Measurements from ENCODE around the gene ATCAY.

ATCAY gene, protein sequence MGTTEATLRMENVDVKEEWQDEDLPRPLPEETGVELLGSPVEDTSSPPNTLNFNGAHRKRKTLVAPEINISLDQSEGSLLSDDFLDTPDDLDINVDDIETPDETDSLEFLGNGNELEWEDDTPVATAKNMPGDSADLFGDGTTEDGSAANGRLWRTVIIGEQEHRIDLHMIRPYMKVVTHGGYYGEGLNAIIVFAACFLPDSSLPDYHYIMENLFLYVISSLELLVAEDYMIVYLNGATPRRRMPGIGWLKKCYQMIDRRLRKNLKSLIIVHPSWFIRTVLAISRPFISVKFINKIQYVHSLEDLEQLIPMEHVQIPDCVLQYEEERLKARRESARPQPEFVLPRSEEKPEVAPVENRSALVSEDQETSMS

DNA sequence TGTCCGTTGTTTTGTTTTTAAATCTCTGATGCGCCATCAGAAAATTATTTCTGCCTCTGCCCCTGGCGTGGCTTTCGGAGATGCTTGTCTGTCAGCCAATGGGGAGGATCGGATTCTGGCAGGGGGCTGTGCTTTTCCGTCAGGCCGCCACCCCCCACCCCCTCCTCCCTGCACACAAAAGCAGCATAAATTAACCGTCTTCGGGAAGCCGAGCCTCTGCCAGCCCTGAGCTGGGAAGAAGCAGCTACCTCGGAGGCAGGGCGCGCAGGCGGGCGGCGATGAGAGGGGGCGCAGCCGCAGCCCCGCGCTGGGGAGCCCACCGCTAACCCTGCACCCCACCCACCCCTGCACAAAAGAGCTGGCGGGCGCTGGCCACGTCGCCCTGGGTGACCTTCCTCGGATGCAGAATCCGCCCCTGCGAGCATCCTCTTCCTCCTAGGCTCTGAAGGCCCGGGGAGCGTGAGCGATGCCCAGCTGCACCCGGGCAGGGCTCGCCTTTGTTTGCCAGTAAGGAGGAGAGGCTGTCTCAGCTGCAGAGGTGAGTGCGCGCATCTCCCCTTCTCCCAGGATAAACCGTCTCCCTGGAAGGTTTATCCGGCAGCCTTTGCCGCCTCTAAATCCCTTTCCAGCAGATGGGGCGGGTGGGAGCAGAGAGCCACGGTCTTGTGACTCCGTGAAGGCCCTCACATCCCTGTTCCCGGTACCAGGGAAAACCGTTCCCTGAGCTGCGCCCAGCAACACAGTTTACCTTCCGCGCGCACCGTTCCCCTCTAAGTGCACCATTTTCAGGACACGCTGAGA lies at the start of gene ATCAY:
TSS of gene ATCAY (plus strand) at position 215 of the 801 bp plus-strand sequence. CDS start 5,083 bp downstream, outside the sequence.
- no peak for DNase-seq (ENCODE audit: low read depth)

DNA sequence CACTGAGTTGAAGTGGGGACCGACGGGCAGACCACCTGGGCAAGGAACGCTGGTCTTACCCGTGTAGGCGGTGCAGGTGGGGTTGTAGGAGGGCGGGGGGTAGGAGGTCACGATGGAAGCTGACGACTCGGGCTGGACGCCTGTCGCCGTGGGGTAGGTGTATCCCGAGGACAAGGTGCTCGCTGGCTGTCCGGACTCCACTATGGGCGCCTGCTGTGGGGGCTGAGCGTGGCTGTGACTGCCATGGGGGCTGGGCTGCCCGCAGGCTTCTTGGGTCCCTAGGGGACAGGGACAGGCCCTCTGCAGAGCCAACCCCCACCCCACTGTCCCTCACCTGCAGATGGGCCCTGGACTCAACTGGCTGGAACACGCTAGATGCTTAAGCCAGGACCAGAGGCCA lies 48.9 kb upstream of the ATCAY start:
- no peak for DNase-seq (ENCODE audit: low read depth)

DNA sequence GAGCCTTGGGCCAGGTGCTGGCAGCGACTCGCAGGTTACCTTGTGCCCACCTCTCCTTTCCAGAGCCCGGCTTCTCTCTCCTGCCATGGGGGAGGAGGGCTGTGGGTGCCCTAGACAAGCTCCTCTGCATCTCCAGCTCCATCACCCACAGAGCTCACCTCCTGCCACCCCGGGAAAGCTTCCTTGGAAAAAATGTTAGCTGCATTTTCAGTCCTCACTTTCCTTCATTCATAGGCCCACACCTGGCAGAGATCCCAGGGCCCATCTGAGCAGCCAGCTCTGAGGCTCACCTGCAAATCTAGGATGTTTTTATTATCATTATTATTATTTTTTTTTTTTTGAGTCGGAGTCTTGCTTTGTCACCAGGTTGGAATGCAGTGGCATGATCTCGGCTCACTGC lies 48.5 kb upstream of the ATCAY start:
- no peak for DNase-seq (ENCODE audit: low read depth)

DNA sequence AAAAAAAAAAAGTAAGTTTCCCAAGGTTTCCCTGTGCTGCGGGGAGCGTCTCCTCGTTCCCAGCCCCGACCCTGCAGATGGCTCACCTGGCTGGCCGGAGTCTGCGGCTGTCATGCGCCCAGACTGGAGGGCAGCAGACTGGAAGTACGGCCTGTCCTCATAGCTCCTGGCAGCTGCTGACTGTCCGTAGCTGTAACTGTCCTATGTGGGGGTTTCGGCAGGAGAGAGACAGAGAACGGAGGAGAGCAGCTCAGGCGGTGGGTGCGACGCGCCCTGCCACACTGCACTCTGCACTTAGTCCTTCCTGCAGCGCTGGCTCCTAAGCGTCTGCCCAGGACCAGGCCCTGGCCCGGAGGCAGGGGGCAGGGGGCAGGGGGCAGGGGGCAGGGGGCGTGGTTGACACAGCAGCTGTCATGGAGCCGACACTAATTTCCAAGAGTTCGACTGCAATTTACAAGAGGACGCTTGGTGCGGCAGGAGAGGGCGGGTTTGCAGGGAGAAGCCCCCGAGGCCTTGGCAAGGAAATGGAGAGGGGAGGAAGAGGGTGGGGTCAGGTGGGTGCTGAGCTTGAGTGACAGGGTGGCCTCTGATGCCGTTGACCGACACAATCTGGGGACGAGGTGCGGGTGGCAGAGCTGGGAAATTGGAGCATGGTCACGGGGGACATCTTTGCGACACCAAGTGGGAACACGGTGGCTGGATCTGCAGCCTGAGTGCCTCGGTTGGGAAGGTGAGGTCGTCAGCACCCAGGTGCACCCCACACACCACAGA lies 46.7 kb upstream of the ATCAY start:
- no peak for DNase-seq (ENCODE audit: low read depth)

DNA sequence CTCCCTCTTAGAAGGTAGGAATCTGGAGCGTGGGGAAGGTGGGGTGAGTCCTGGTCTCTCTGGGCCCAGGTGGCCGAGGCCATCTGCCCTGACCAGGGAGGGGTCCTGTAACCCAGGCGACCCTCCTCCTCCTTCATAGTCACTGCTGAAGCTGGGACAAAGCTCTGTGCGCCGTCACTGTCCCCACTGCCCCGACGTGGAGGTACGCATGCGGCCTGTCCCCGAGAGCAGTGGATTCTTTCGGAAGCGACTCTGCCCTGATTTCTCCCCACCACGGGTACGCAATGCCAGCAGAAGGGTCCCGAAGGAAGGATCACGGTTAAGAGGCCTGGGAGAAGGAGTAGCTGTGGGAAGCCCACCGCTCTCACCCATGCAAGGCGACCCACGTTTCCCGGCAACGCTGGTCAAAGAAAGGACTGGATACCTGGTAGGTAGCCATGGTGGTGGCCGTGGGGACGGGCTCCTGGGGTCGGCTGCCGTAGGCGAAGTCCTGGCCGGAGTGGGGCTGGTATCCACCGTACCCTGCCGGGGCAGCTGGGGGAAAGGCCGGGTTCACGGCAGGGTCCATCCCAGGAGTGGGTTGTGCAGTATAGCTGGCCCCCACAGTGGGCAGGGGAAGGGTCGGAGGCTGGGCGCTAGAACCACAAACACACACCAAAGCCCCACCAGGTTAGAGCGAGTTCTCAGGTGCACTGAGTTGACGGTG lies 46.0 kb upstream of the ATCAY start:
- no peak for DNase-seq (ENCODE audit: low read depth)

DNA sequence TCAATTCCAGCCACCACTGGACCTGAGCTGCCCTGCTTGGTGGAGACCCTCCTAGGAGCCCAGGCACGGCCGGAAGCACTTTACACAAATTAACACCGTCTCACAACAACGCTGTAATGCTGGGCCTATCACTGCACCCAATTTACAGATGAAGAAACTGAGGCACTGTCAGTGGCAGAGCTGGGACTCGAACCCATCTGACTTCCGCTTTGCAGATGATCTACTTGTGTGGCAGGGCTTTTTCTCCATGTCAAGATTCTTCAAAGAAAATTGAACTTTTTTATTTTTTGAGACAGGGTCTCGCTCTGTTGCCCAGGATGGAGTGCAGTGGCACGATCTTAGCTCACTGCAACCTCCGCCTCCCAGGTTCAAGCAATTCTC lies 45.4 kb upstream of the ATCAY start:
- DNase-seq (ENCODE audit: low read depth), result no peak

DNA sequence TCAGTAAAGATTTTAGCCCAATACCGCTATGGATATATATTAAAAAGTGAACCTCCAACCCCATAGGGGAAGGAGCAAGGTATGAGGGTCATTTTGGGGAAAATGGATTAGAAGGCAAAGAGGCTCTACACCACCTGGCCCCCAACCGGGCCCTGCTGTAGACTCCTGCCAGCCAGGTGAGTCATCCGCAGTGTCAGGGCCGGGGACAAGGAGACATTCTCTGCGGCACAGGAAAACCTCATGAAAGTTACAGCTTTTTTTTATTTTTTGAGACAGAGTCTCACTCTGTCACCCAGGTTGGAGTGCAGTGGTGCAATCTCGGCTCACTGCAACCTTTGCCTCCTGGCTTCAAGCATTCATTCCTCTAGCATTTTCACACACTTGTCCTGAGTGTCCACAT lies 43.6 kb upstream of the ATCAY start:
- no peak for DNase-seq (ENCODE audit: low read depth)

DNA sequence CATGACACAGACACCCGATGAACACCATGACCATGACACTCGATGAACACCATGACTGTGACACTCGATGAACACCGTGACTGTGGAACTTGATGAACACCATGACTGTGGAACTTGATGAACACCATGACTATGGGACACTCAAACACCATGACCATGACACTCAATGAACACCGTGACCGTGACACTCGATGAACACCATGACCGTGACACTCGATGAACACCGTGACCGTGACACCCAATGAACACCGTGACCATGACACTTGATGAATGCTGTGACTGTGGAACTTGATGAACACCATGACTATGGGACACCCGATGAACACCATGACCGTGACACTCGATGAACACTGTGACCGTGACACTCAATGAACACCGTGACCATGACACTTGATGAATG lies 43.2 kb upstream of the ATCAY start:
- DNase-seq (ENCODE audit: low read depth), result no peak

DNA sequence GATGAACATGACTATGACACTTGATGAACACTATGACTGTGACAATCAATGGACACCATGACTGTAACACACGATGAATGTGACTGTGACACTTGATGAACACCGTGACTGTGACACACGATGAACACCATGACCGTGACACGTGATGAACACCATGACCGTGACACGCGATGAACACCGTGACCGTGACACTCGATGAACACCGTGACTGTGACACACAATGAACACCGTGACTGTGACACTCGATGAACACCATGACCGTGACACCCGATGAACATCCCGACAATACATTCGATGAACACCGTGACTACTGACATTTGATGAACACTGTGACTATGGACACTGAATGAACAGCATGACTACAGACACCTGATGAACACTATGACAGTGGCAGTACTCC lies 42.6 kb upstream of the ATCAY start:
- no peak for DNase-seq (ENCODE audit: low read depth)

DNA sequence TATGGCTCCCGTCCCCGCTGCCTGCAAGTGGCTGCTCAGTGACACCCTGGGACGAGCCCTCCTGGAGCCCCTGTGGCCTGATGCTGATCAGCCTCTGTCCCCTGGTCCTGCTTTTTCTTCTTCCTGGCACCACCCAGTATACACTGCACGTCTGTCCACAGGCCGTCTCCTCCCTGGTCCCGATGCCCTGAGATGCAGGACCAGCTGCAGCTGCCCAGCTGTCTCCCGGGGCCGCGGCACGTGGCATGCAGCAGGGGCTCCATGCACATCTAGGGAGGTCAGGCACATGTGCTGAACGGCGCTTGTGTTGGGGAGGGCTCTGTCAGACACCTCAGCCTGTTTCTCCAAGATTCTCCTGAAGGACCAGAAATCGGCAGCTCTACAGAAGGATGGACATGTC lies 41.8 kb upstream of the ATCAY start:
- DNase-seq (ENCODE audit: low read depth), result no peak

DNA sequence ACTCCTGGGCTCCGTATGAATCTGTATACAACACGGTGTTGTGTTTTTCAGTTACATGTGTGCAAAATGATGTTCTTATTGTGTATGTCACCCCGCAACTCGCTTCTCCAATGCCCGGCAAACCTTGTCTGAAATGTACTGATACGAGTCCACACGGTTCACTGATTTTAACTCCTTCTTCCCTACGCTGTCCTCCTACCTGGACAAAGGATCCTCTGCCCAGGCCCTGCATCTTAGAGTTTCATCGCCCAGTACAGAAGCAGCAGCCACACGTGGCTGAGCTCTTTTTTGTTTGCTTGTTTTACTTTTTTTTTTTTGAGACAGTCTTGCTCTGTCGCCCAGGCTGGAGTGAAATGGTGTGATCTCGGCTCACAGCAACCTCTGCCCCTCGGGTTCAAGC lies 40.5 kb upstream of the ATCAY start:
- DNase-seq (ENCODE audit: low read depth), result no peak

DNA sequence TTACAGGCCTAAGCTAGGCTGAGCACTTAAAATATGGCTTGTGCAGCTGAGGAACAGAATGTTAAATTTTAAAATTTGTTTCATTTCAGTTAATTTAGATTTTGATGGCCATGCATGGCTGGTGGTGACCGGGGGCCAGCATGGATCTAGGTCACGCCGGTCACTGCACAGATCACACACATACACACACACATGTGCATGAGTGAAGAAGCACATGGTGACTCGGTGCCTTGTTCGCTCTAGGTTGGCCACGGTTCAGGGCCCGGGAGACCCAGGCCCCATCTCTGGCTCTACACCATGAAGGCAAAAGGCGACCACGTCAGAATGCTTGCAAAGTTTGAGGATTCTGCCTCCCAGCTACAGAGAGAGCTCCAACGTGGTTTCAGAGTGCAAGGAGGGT lies 39.7 kb upstream of the ATCAY start:
- no peak for DNase-seq (ENCODE audit: low read depth)

DNA sequence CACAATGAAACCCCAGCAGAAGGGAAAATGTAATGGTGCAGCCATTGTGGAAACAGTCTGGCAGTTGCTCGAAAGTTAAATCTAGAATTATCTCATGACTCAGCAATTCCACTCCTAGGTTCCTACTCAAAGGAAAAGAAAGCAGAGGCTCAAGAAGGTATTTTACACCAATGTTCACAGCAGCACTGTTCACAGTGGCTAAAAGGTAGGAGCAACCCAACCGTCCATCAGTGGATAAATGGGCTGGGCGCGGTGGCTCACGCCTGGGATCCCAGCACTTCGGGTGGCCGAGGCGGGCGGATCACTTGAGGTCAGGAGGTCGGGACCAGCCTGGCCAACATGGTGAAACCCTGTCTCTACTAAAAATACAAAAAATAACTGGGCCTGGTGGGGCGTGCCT lies 37.5 kb upstream of the ATCAY start:
- DNase-seq (ENCODE audit: low read depth), result peak; percentile 14

DNA sequence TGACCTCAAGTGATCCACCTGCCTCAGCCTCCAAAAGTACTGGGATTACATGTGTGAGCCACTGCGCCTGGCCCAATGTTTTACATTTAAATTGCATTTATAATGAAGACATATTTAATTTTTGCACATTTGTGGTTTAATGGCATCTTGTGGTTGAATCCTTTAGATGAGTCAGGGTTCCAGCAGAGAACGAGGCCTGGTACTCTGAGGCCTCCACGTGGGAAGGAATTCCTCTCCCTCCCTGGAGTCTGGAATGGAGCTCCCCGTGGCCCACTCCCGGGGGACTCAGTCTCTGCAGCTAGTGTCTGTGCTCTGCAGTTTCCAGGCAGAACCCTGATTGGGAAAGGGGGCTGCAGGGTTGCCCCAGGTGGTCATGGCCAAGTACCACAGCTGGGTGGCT lies 35.9 kb upstream of the ATCAY start:
- peak; percentile 71 for DNase-seq (ENCODE audit: low read depth)

DNA sequence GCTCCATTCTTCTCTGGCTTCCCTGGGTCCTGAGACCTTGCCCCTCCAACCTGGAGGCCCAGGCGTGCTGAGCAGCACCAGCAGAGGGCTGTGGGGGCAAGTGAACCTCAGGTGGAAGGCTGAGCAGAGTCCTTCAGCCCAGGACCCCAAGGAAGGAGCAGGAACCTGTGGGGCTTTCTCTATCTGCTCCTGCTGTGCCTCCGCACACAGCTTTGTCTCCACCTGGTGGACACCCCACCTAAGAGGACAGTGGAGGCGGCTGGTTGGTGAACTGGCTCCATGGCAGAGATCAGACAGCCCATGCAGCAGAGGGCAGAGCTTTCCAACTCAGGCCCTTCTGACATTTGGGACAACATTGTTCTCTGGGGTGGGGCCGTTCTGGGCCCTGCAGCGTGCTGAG lies 31.4 kb upstream of the ATCAY start:
- DNase-seq (ENCODE audit: low read depth), result peak; percentile 28

DNA sequence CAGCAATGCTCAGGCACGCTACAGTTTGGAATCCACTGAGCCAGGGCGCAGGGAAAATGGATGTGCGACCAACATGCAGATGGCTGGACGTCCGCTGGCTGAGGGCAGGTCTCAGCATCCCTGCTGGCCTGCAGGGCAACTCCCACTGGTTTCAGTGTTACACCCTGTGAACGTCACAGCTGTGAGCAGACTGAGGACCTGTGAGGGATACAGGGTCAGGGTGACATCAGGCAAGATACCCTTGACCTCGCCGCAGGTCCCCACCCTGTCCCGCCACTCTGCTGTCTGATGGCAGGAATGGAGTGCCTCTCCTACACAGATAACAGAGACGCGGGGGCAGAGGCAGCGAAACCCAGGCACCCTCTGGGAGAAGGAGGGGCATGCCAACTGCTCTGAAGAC lies 30.7 kb upstream of the ATCAY start:
- no peak for DNase-seq (ENCODE audit: low read depth)

DNA sequence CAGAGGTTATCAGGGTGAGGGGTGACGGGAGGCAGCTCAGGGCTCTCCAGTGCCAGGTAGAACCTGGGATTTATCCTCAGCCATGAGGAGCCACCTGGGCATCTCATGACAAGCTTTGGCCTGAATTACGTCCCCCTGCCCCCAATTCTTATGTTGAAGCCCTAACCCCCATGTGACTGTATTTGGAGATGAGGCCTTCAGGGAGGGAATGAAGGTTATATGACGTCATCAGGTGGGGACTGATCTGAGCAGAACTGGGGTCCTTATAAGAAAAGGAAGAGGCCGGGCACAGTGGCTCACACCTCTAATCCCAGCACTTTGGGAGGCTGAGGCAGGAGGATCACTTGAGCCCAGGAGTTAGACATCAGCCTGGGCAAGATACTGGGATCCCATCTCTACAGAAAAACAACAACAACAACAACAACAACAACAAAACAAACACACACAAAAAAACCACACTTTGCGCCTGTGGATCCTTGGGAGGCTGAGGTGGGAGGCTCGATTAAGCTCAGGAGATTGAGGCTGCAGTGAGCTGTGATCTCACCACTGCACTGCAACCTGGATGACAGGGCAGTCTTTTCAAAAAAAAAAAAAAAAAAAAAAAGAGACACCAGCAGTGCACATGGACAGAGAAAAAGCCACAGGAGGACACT lies 30.0 kb upstream of the ATCAY start:
- no peak for DNase-seq (ENCODE audit: low read depth)

DNA sequence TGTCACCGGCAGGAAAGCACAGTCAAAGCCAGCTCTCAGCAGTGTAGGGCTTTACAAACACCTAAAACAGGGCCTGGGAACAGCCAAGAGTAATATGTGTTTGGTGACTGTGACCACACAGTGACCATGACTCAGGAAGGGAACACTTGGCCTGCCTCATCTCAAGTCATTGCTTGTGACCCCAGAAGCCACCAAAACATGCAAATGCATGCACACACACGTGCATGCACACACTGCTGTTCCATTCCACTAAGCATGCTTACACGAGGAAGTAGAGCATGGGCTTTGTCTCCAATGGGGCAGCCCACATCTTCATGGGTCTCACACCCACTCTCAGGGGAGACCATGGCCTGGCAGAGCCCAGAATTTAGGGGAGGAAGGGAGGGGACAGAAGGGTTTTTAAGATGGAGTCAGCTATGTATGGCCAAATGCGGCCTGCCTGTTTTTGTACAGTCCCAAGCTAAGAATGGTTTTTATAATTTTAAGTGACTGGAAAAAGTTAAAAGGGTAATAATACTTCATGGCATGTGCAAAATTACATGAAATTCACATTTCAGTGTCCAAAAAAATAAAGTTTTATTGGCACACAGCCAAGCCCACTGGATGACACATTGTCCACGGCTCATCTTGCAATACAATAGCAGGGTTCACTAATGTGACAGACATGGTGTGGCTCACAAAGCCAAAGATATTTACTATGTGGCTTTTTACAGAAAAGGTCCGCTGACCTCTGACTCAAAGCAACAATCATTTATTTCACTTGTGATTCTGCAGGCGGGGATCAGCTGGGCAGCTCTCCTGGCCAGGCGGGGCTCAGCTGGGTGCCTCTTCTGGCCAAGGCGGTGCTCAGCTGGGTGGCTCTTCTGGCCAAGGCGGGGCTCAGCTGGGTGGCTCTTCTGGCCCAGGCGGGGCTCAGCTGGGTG lies 29.0 kb upstream of the ATCAY start:
- DNase-seq (ENCODE audit: low read depth), result peak; percentile 21

DNA sequence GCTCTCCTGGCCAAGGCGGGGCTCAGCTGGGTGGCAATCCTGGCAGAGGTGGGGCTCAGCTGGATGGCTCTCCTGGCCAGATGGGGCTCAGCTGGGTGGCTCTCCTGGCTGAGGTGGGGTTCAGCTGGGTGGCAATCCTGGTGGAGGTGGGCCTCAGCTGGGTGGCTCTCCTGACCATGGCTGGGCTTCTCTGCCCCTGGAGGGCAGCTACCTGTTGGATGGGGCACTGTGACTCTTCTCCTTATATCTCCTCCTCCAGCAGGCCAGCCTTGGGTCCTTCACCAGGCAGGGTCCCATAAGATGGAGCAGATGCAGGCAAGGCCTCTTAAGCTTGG lies 28.3 kb upstream of the ATCAY start:
- no peak for DNase-seq (ENCODE audit: low read depth)

DNA sequence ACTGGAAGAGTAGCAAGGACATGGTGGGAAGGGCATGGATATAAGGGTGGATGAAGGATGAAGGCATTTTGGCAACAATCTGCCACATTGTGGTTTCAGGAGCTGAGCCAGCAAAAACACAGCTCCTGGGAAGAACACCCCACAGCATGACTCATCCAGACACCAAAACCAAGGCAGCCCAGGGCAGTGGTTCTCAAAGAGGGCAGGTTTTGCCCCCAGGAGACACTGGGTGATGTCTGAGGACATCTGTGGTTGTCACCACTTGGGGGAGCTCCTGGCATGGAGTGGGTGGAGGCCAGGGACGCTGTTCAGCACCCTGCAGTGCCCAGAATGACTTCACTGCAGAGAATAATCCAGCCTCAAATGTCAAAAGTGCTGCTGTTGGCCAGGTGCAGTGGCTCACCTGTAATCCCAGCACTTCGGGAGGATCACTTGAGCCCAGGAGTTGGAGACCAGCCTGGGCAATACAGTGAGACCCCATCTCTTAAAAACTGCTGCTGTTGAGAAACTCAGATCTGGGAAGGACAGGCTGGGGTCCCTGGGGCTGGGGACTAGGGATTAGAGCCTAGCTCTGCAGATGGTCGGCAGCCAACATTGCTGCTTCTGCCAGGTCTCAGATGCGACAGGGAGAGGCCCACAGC lies 27.8 kb upstream of the ATCAY start:
- DNase-seq (ENCODE audit: low read depth), result peak; percentile 78
